ENCODE measurements around the gene HERC2.

DNA sequence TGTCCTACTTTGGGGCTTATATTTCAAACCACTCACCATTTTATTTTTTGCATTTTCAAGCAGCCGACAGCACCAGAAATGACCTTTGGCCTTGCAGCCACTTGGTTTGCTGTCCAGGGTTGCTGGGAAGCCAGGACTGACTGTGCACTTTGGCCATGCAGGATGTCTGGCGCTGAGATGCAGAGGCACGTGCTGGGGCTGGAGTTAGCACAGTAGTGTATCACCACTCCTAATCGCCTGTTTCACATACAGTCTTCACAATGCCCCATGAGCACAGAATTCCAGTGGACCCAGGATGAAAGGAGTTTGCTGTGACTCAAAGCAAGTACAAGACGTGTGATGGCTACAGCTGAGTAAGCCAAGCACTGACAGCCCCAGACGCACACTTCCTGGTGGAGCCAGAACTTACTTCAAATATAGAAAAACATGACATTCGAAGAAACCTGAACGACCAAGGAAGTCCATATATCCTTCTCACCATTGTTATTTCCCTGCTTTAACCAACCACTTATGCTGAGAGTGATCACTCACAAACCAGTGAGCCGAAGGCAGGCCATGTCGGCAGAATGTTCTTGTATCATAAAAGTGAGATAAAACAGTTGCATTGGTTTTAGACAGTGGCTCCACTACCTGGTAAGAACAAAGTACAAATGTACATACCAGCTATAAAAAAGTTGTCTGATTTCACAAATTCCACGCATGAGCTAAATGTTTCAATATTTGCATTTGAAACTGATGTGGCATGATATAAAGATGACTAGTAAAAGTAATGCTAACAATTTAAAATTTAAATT, 238.9 kb downstream of the HERC2 start:
- no peak for TF ChIP-seq SIN3A (IDR thresholded peaks at IDR 0.05; ENCODE audit: borderline replicate concordance, low read depth, low read length)
- TF ChIP-seq POLR2AphosphoS5 (IDR thresholded peaks at IDR 0.05; ENCODE audit: low read depth, low read length) = no peak
- no peak for TF ChIP-seq SMC3 (IDR thresholded peaks at IDR 0.05; ENCODE audit: low read depth, low read length)
- TF ChIP-seq FOXJ3 (CRISPR knock-in tag; IDR thresholded peaks at IDR 0.05) = no peak
- TF ChIP-seq, protein P1, sequence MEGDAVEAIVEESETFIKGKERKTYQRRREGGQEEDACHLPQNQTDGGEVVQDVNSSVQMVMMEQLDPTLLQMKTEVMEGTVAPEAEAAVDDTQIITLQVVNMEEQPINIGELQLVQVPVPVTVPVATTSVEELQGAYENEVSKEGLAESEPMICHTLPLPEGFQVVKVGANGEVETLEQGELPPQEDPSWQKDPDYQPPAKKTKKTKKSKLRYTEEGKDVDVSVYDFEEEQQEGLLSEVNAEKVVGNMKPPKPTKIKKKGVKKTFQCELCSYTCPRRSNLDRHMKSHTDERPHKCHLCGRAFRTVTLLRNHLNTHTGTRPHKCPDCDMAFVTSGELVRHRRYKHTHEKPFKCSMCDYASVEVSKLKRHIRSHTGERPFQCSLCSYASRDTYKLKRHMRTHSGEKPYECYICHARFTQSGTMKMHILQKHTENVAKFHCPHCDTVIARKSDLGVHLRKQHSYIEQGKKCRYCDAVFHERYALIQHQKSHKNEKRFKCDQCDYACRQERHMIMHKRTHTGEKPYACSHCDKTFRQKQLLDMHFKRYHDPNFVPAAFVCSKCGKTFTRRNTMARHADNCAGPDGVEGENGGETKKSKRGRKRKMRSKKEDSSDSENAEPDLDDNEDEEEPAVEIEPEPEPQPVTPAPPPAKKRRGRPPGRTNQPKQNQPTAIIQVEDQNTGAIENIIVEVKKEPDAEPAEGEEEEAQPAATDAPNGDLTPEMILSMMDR (IDR thresholded peaks at IDR 0.05) = no peak
- no peak for TF ChIP-seq EP300 (IDR thresholded peaks at IDR 0.05; ENCODE audit: borderline replicate concordance in 1 of 2, low read depth in 1 of 2, low read length in 1 of 2)
- TF ChIP-seq, protein P2, sequence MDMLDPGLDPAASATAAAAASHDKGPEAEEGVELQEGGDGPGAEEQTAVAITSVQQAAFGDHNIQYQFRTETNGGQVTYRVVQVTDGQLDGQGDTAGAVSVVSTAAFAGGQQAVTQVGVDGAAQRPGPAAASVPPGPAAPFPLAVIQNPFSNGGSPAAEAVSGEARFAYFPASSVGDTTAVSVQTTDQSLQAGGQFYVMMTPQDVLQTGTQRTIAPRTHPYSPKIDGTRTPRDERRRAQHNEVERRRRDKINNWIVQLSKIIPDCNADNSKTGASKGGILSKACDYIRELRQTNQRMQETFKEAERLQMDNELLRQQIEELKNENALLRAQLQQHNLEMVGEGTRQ (IDR thresholded peaks at IDR 0.05; ENCODE audit: borderline replicate concordance, low read depth, low read length) = no peak
- TF ChIP-seq, protein P3, sequence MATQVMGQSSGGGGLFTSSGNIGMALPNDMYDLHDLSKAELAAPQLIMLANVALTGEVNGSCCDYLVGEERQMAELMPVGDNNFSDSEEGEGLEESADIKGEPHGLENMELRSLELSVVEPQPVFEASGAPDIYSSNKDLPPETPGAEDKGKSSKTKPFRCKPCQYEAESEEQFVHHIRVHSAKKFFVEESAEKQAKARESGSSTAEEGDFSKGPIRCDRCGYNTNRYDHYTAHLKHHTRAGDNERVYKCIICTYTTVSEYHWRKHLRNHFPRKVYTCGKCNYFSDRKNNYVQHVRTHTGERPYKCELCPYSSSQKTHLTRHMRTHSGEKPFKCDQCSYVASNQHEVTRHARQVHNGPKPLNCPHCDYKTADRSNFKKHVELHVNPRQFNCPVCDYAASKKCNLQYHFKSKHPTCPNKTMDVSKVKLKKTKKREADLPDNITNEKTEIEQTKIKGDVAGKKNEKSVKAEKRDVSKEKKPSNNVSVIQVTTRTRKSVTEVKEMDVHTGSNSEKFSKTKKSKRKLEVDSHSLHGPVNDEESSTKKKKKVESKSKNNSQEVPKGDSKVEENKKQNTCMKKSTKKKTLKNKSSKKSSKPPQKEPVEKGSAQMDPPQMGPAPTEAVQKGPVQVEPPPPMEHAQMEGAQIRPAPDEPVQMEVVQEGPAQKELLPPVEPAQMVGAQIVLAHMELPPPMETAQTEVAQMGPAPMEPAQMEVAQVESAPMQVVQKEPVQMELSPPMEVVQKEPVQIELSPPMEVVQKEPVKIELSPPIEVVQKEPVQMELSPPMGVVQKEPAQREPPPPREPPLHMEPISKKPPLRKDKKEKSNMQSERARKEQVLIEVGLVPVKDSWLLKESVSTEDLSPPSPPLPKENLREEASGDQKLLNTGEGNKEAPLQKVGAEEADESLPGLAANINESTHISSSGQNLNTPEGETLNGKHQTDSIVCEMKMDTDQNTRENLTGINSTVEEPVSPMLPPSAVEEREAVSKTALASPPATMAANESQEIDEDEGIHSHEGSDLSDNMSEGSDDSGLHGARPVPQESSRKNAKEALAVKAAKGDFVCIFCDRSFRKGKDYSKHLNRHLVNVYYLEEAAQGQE (IDR thresholded peaks at IDR 0.05; ENCODE audit: low read depth, low read length) = no peak
- no peak for TF ChIP-seq RFX5 (IDR thresholded peaks at IDR 0.05; ENCODE audit: low read length)
- TF ChIP-seq ZBTB33 (IDR thresholded peaks at IDR 0.05; ENCODE audit: borderline replicate concordance, low read depth) = no peak
- no peak for TF ChIP-seq RXRA (IDR thresholded peaks at IDR 0.05; ENCODE audit: borderline replicate concordance, low read depth)
- TF ChIP-seq IRF3 (IDR thresholded peaks at IDR 0.05; ENCODE audit: low read depth, low read length) = no peak
- no peak for TF ChIP-seq JUND (IDR thresholded peaks at IDR 0.05)
- TF ChIP-seq TCF12 (IDR thresholded peaks at IDR 0.05) = no peak

Measured in SK-N-SH (cell line).